Measurements from ENCODE around the gene UPP1. TPM values are rescaled to one million over a fixed set of nuclear protein-coding genes. Genes with fewer than 3 reads are reported as not detected.

UPP1 gene
- 10 to 100 TPM; 15.4 to 24.0 (median 16.4) TPM for total RNA-seq

DNA sequence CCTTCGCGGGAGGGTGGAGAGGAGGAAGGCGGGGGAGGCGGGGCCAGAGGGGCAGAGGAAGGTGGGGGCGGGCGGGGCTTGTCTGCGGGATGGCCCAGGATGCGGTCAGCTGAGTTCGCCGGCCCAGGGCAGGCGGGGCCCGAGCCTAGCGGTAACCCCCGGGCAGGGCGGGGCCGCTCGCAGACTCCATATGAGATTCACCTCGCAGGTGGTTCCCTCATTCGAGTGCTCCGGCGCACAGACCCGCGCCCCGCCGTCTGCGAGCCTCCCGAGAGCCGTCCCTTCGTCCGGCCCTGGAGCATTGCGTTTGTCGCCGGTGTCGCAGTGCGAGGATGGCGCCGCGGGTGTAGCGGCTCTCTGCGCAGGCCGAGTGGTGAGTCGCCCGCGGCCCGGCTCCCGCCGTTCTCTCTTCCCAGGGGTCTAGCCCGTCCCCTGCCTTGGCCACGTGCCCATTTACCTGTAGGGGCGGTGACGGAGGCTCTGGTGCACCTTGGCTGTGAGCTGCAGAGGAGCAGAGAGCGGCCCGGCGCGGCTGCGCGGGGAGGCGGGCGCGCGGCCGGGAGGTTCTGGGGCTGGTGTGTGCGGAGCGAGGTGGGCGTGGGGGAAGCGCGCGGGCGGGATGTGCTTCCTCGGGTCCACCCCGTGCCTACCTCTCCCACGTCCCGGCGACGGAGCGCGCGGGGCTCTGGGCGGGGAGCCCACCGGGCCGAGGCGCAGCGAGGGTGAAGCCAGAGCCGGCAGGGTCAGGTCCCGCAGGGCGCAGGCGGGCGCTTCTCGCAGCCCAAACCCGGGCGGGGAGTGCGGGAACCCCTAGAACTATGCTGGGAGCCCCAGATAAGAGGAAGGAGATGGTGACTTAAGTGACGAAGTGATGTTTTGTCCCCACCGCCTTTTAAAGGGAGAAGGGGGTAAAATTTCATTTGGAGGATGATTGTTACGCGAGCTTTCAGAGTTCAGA lies at the start of gene UPP1:
Gene UPP1 (plus strand): TSS at position 220 of the 958 bp plus-strand sequence. CDS start 5,519 bp downstream, outside the sequence.
- Histone ChIP-seq H3K4me1 (peaks cover 0 to 42% (median 11%) of the 10 kb centered on the region in 4 donors), H3K36me3 (peaks cover 0 to 29% (median 0%) of the 10 kb centered on the region in 3 donors), H3K4me3 (peak within 1 kb of the TSS; percentile 55 to 94 (median 78)), H3K9me3 (no peaks in the 10 kb centered on the region), H3K27ac (peak within 1 kb of the TSS; percentile 87 to 100 (median 92)), H3K27me3 (no peaks in the 10 kb centered on the region)
- TF ChIP-seq, protein P1, sequence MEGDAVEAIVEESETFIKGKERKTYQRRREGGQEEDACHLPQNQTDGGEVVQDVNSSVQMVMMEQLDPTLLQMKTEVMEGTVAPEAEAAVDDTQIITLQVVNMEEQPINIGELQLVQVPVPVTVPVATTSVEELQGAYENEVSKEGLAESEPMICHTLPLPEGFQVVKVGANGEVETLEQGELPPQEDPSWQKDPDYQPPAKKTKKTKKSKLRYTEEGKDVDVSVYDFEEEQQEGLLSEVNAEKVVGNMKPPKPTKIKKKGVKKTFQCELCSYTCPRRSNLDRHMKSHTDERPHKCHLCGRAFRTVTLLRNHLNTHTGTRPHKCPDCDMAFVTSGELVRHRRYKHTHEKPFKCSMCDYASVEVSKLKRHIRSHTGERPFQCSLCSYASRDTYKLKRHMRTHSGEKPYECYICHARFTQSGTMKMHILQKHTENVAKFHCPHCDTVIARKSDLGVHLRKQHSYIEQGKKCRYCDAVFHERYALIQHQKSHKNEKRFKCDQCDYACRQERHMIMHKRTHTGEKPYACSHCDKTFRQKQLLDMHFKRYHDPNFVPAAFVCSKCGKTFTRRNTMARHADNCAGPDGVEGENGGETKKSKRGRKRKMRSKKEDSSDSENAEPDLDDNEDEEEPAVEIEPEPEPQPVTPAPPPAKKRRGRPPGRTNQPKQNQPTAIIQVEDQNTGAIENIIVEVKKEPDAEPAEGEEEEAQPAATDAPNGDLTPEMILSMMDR (IDR thresholded peaks at IDR 0.05) = peak in 1 of 6 experiments; percentile 15
- TF ChIP-seq POLR2A (IDR thresholded peaks at IDR 0.05) = peak; percentile 73 to 85
- peak; percentile 96 to 98 (median 98) for DNase-seq

DNA sequence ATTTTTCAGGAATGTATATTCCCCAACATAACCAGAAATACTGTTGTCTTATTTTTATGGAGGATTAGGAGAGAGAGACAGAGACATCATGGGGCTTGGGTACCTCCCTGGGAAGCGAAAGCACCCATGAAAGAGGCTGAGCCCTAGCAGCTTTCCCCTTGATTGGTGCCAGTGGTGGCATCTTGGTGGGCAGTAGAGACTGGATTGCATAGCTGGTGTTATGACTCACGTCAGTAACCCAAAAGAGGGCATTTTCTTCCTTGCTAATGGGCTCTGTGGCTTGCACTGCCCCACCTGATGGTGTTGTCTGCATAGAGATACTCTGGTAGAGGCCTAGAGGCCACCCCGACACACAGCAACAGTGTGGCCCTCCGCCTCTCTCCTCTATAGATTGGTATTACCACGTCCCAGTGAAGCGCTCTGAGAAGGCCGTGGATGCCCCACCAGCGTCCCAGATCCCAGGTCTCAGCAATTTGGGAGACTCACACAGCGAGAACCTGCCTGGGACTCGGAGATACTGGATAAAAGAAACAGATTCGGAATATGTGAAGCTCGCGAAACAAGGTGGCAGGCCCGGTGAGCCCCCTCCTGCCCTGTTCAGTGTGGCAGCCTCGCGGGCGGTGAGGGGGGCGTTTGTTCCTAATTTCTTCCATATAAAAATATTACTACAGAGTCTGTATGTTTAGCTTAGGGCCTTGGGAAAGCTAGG lies 48.0 kb upstream of the UPP1 start:
- H3K4me1 ChIP-seq = peaks cover 0 to 3% (median 1%) of the 10 kb centered on the region in 4 donors
- DNase-seq = no peak

DNA sequence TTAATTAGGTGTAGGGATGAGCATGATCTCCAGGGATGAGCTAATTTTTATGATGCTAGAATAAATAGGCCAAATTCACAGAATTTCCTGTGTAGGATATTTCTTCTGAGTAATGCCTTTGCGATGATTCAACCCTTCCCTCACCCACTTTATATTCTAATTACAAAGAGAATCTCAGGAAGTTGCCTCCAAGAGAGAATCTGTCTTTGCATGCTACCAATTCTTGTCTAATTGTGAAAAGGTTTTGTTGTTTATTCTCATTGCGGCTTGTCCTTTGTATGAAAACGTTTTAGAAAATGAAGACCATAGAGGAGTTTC lies 47.5 kb upstream of the UPP1 start:
- Histone ChIP-seq H3K27me3 (no peaks in the 10 kb centered on the region), H3K9me3 (no peaks in the 10 kb centered on the region), H3K27ac (no peak overlapping the region), H3K4me3 (no peak overlapping the region), H3K4me1 (no peaks in the 10 kb centered on the region), H3K36me3 (no peaks in the 10 kb centered on the region)
- TF ChIP-seq POLR2A (IDR thresholded peaks at IDR 0.05) = no peak
- TF ChIP-seq, protein P1 (IDR thresholded peaks at IDR 0.05) = no peak
- DNase-seq = no peak

More for the DNA sequence above, 48.0 kb upstream of the UPP1 start:
- H3K4me3 ChIP-seq = no peak overlapping the region
- H3K36me3 ChIP-seq = no peaks in the 10 kb centered on the region
- no peaks in the 10 kb centered on the region for H3K9me3 ChIP-seq
- H3K27me3 ChIP-seq = no peaks in the 10 kb centered on the region
- no peak overlapping the region for H3K27ac ChIP-seq
- TF ChIP-seq, protein P1 (IDR thresholded peaks at IDR 0.05) = no peak
- no peak for TF ChIP-seq POLR2A (IDR thresholded peaks at IDR 0.05)

DNA sequence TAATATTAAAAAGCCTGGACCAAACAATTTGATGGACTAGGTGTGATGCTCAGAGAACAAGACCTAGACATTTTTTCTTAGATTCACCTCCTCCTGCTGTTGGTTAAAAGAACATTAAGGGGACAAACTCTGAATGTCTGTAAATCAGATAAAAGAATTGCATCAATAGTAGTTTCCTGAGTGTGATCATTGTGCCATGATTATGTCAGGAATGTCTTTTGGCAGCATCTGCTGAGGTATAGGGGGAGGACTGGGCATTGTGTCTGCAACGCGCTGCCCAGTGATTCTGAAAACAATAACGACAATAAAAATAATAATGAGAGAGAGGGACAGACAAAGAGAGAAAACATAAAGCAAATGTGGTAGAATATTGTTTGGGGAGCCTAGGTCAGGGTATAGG lies 46.8 kb upstream of the UPP1 start:
- no peak overlapping the region for H3K4me3 ChIP-seq
- H3K27ac ChIP-seq = no peak overlapping the region
- H3K27me3 ChIP-seq = no peaks in the 10 kb centered on the region
- no peaks in the 10 kb centered on the region for H3K9me3 ChIP-seq
- DNase-seq = no peak
- H3K36me3 ChIP-seq = no peaks in the 10 kb centered on the region
- TF ChIP-seq, protein P1 (IDR thresholded peaks at IDR 0.05) = no peak
- TF ChIP-seq POLR2A (IDR thresholded peaks at IDR 0.05) = no peak
- H3K4me1 ChIP-seq = no peaks in the 10 kb centered on the region

DNA sequence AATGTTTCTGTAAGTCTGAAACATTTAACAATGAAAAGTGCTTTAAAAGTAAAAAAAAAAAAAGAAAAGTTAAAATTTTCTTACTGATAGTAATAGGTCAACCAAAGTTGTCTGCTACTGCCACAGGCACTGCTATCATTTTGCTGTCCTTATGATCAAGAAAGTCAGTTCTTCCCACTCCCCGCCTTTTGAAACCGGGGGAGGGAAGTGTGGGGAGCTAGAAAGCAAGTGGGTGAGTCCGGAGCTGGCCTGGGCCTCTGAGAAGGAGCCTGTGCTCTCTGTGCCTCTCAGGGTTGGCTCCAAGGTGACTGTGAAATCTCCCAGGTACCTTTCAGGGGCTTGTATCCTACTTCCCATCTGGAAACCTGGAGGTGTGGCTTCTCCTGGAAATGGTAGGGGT lies 46.4 kb upstream of the UPP1 start:
- Histone ChIP-seq H3K4me3 (no peak overlapping the region), H3K9me3 (no peaks in the 10 kb centered on the region), H3K27ac (no peak overlapping the region), H3K4me1 (no peaks in the 10 kb centered on the region), H3K27me3 (no peaks in the 10 kb centered on the region), H3K36me3 (no peaks in the 10 kb centered on the region)
- DNase-seq = no peak
- TF ChIP-seq, protein P1 (IDR thresholded peaks at IDR 0.05) = no peak
- TF ChIP-seq POLR2A (IDR thresholded peaks at IDR 0.05) = no peak

Data from Peyer's patch (tissue), 4 donors.